ENCODE results near the gene PMM1.

- TF ChIP-seq CTCF (IDR thresholded peaks at IDR 0.05) = peak; percentile 49 to 90 (median 77)
- peak; percentile 59 for TF ChIP-seq POLR2A (IDR thresholded peaks at IDR 0.05)
These were observed 45.6 kb downstream of the PMM1 start, which contains the start of gene POLR3H for GRCh38 chr22:41543854-41544670.
